Measurements from ENCODE around the gene LGALS9. TPM values are rescaled to one million over a fixed set of nuclear protein-coding genes. Genes with fewer than 3 reads are reported as not detected.
"Not testable (repeated sequence)": the region's sequence is repeated elsewhere in the genome, so short reads cannot be mapped to it uniquely, and the experiment has no call there.

The LGALS9 gene
- total and polyA plus RNA-seq, 4 donors, result 26.8 to 64.0 (median 54.1) TPM

GRCh38 chr17:27686322-27686721 lies 55.3 kb downstream of the LGALS9 start:
- ATAC-seq (ENCODE audit: low FRiP score); H3K9me3 ChIP-seq (ENCODE audit: control insufficient read depth, low read length): not testable (repeated sequence)
- WGBS, 2 donors, result 55 to 61% methylated on average over 3 of the region's 3 CpGs

GRCh38 chr17:27690882-27691281 lies 59.9 kb downstream of the LGALS9 start:
- Histone ChIP-seq H3K36me3 (ENCODE audit: control insufficient read depth in 1 of 2, insufficient read depth in 2 of 2, low read length in 1 of 2) (no peaks in the 10 kb centered on the region), H3K9me3 (ENCODE audit: control insufficient read depth, low read length) (peaks cover 5% of the 10 kb centered on the region), H3K27me3 (ENCODE audit: control insufficient read depth in 1 of 2, insufficient read depth in 2 of 2, low read length in 1 of 2) (no peaks in the 10 kb centered on the region), H3K4me3 (ENCODE audit: low read length in 2 of 2) (no peak overlapping the region), H3K27ac (ENCODE audit: low read depth in 1 of 2, low read length in 2 of 2) (no peak overlapping the region), H3K4me1 (ENCODE audit: control insufficient read depth in 1 of 2, insufficient read depth in 2 of 2, low read length in 2 of 2) (no peaks in the 10 kb centered on the region)
- ATAC-seq (ENCODE audit: low FRiP score) (no peak), DNase-seq (no peak)
- WGBS, 2 donors, result 81 to 90% methylated on average over 1 of the region's 1 CpG
- intact Hi-C loops (cut with DNase I), result no loop called here

More at GRCh38 chr17:27686322-27686721, 55.3 kb downstream of the LGALS9 start:
- H3K27me3 ChIP-seq (ENCODE audit: control insufficient read depth in 1 of 2, insufficient read depth in 2 of 2, low read length in 1 of 2); intact Hi-C loops (cut with DNase I); H3K4me3 ChIP-seq (ENCODE audit: low read length in 2 of 2); DNase-seq; H3K36me3 ChIP-seq (ENCODE audit: control insufficient read depth in 1 of 2, insufficient read depth in 2 of 2, low read length in 1 of 2); H3K27ac ChIP-seq (ENCODE audit: low read depth in 1 of 2, low read length in 2 of 2); H3K4me1 ChIP-seq (ENCODE audit: control insufficient read depth in 1 of 2, insufficient read depth in 2 of 2, low read length in 2 of 2): not testable (repeated sequence)

- H3K27ac ChIP-seq (ENCODE audit: low read depth in 1 of 2, low read length in 2 of 2); H3K27me3 ChIP-seq (ENCODE audit: control insufficient read depth in 1 of 2, insufficient read depth in 2 of 2, low read length in 1 of 2); H3K36me3 ChIP-seq (ENCODE audit: control insufficient read depth in 1 of 2, insufficient read depth in 2 of 2, low read length in 1 of 2); H3K9me3 ChIP-seq (ENCODE audit: control insufficient read depth, low read length); H3K4me1 ChIP-seq (ENCODE audit: control insufficient read depth in 1 of 2, insufficient read depth in 2 of 2, low read length in 2 of 2); intact Hi-C loops (cut with DNase I); DNase-seq; ATAC-seq (ENCODE audit: low FRiP score); H3K4me3 ChIP-seq (ENCODE audit: low read length in 2 of 2): not testable (repeated sequence)
- 71 to 82% methylated on average over 2 of the region's 2 CpGs for WGBS, 2 donors
Observed at GRCh38 chr17:27695254-27695814, 64.3 kb downstream of the LGALS9 start.

Other genes starting within 250 kb of the LGALS9 start
- 10 to 100 TPM; 38.4 to 75.7 TPM for gene KSR1, start 174.7 kb upstream of the LGALS9 start, total RNA-seq
- 10 to 100 TPM; 19.0 to 46.8 TPM for gene KSR1, start 174.7 kb upstream of the LGALS9 start, polyA plus RNA-seq
- gene NOS2, start 169.3 kb downstream of the LGALS9 start, total RNA-seq, result under 1 TPM; 0.16 to 0.48 TPM
- under 1 TPM; 0.36 to 0.38 TPM for gene NOS2, start 169.3 kb downstream of the LGALS9 start, polyA plus RNA-seq

All from aorta (tissue), 5 donors.